A673 (cell line): Measurements from ENCODE around the gene CD83.

Experiments
- EZH2 ChIP-seq: fragments of 200-600 bp; sonication (generic); IDR thresholded peaks from 2 replicates; pipeline ENCODE4 v1.6.1; 2017; ENCODE audit warnings: borderline replicate concordance, low read depth, mild to moderate bottlenecking, mixed read lengths, antibody characterized with exemption, low read length; ENCODE audit not compliant: poor library complexity, severe bottlenecking
- TF ChIP-seq, protein P1 (sequence below): fragments of 300-800, 200-600 bp; sonication (generic); conservative IDR thresholded peaks from 2 replicates; pipeline ENCODE4 v1.5.1; 2017; ENCODE audit warnings: low read depth, mild to moderate bottlenecking, antibody characterized with exemption, low read length, moderate library complexity, mixed read lengths

DNA sequence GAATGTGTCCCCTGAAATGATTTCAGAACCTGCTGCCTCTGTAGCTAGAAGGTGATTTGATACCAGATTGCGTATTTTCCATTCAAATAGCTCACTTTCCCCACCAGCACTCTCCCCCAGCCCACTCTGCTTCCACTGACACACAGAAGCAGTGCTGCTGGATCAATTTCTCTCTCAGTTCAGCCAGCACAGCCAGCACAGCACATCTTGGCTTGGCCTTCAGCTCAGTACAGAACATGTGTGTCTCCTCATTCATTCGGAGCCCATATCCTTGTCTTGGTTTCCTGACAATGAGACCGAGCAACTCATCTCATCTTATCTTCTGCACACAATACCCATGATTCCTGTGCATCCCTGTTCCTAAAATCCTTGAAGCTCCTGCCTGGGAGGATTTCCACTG is 33.8 kb upstream of the CD83 start:
- TF ChIP-seq, protein P1, sequence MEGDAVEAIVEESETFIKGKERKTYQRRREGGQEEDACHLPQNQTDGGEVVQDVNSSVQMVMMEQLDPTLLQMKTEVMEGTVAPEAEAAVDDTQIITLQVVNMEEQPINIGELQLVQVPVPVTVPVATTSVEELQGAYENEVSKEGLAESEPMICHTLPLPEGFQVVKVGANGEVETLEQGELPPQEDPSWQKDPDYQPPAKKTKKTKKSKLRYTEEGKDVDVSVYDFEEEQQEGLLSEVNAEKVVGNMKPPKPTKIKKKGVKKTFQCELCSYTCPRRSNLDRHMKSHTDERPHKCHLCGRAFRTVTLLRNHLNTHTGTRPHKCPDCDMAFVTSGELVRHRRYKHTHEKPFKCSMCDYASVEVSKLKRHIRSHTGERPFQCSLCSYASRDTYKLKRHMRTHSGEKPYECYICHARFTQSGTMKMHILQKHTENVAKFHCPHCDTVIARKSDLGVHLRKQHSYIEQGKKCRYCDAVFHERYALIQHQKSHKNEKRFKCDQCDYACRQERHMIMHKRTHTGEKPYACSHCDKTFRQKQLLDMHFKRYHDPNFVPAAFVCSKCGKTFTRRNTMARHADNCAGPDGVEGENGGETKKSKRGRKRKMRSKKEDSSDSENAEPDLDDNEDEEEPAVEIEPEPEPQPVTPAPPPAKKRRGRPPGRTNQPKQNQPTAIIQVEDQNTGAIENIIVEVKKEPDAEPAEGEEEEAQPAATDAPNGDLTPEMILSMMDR = no peak
- TF ChIP-seq EZH2 = no peak
